Activated CD4-positive, alpha-beta T cell treated with anti-CD3 and anti-CD28 coated beads, Interleukin-2, Interleukin-6, amounts not matched to agents 100 ng/mL and 50 ng/mL, durations not matched to agents 16 hours and 8 hours (primary cell): ENCODE data around the gene YWHAQ.
"Not testable (repeated sequence)": the region's sequence is repeated elsewhere in the genome, so short reads cannot be mapped to it uniquely, and the experiment has no call there.

Experiments
- DNase-seq: peaks from one replicate; pipeline ENCODE4 v3.0.0-alpha.2; 2020

The YWHAQ gene

GRCh38 chr2:9631878-9632700, 1.3 kb upstream of the YWHAQ start:
- DNase-seq, result no peak

GRCh38 chr2:9631553-9631819, 689 bp upstream of the YWHAQ start:
- no peak for DNase-seq

- peak; percentile 81 for DNase-seq
Observed at GRCh38 chr2:9630117-9630735, 571 bp downstream of the YWHAQ start.

GRCh38 chr2:9629222-9630116, 1.3 kb downstream of the YWHAQ start:
- DNase-seq, result peak; percentile 52

- DNase-seq, result peak; percentile 58
Observed at GRCh38 chr2:9627310-9627709, 3.5 kb downstream of the YWHAQ start.

- DNase-seq, result no peak
Observed at GRCh38 chr2:9623151-9623550, 7.6 kb downstream of the YWHAQ start.

GRCh38 chr2:9621655-9622054, 9.1 kb downstream of the YWHAQ start:
- not testable (repeated sequence) for DNase-seq

- no peak for DNase-seq
Observed at GRCh38 chr2:9618410-9618809, 12.4 kb downstream of the YWHAQ start.

- DNase-seq, result no peak
Observed at GRCh38 chr2:9617749-9618148, 13.0 kb downstream of the YWHAQ start.

GRCh38 chr2:9617296-9617695, 13.5 kb downstream of the YWHAQ start:
- no peak for DNase-seq

GRCh38 chr2:9614562-9614961, 16.2 kb downstream of the YWHAQ start:
- no peak for DNase-seq

- no peak for DNase-seq
Observed at GRCh38 chr2:9613291-9613690, 17.5 kb downstream of the YWHAQ start.

GRCh38 chr2:9611549-9611912, 19.3 kb downstream of the YWHAQ start:
- DNase-seq, result not testable (repeated sequence)

- no peak for DNase-seq
Observed at GRCh38 chr2:9610781-9611548, 19.8 kb downstream of the YWHAQ start.

- not testable (repeated sequence) for DNase-seq
Observed at GRCh38 chr2:9608491-9608890, 22.3 kb downstream of the YWHAQ start.

- DNase-seq, result no peak
Observed at GRCh38 chr2:9602412-9602811, 28.4 kb downstream of the YWHAQ start.

GRCh38 chr2:9601397-9601796, 29.4 kb downstream of the YWHAQ start:
- DNase-seq, result no peak

- no peak for DNase-seq
Observed at GRCh38 chr2:9599430-9599829, 31.4 kb downstream of the YWHAQ start.

GRCh38 chr2:9596621-9597311, 34.0 kb downstream of the YWHAQ start:
- no peak for DNase-seq

- DNase-seq, result no peak
Observed at GRCh38 chr2:9595746-9596145, 35.1 kb downstream of the YWHAQ start.

GRCh38 chr2:9595256-9595655, 35.5 kb downstream of the YWHAQ start:
- DNase-seq, result not testable (repeated sequence)

- peak; percentile 73 for DNase-seq
Observed at GRCh38 chr2:9594366-9595054, 36.3 kb downstream of the YWHAQ start.
